Fibroblast of skin of right quadriceps (primary cell): ENCODE data around the gene KCNN1.
"Not testable (repeated sequence)": the region's sequence is repeated elsewhere in the genome, so short reads cannot be mapped to it uniquely, and the experiment has no call there.

Experiments used
- DNase-seq: peaks from one replicate; pipeline ENCODE4 v3.0.0-alpha.2; 2013

KCNN1 gene

DNA sequence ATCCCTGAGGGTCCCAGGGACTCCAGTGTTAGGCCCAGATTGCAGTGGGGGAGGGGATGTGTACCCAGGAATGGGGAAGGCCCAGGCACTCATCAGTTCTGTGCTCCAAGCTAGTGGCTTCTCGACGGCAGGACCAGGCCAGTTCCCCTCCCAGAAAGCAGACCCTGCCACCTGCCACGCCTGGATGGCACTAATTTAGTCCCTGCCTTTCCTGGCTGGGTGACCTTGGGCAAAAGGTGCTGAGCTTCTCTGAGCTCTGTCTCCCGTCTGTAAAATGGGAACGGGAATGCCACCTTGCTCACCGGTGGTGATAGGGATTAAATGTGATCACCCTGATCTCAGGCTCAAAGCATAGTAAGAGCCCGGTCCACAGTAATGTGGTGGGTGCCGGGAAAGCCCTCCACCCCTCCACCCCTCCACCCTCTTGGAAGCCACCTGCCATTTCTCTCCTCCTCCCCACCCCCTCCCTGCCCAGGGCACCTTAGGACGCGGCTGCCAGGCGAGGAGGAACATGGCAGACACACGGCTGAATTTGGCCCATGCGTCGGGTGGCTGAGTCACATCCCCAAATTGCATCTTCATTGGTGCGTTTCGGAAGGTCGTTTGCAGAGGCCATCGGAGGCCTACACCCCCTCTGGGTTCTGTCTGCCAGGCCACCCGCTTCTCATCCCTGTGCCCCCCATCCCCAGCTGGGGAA is 2.3 kb downstream of the KCNN1 start:
- no peak for DNase-seq

DNA sequence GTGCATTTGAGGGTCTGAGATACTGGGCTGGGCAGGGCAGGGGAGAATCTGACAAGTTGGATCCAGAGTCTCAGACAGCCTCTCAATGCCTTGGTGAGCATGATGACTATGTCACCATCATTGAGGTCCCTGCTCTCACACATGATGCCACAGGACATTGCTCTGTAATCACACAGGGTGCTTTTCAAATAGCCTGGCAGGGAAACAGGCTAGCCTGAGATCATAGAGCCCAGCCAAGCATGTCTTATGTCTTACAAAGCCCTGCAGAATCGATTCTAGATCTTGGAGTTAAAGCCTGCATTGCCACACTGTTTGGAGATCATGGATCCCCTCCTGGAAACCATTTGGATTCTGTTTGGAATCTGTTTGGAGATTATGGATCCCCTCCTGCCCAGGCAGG is 5.3 kb downstream of the KCNN1 start:
- DNase-seq = no peak

DNA sequence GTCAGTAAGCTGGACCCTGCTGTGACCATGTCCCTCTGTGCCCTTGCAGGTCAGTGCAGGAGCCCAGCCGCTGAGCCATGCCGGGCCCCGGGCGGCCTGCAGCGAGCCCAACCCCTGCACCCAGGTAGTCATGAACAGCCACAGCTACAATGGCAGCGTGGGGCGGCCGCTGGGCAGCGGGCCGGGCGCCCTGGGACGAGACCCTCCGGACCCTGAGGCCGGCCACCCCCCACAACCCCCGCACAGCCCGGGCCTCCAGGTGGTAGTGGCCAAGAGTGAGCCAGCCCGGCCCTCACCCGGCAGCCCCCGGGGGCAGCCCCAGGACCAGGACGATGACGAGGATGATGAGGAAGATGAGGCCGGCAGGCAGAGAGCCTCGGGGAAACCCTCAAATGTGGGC is 6.9 kb downstream of the KCNN1 start:
- DNase-seq = no peak

DNA sequence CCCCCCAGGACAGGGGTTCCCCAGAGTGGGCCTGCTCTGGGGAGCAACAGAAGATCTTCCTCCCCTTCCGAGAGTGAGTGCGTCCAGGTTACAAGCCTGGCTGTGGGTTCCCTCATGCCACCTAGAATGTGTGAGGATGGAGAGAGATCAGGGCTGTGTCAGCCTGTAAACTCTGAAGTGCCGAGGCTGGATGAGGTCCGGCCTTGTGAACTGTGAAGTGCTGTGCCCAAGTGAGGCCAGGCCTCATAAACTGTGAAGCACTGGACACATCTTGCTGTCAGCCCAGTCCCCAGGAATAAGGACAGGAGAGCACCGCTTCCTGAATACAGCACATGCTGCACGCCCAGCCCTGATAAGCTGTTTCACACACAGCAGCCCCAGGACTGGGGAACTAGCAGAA is 7.6 kb downstream of the KCNN1 start:
- DNase-seq = no peak

DNA sequence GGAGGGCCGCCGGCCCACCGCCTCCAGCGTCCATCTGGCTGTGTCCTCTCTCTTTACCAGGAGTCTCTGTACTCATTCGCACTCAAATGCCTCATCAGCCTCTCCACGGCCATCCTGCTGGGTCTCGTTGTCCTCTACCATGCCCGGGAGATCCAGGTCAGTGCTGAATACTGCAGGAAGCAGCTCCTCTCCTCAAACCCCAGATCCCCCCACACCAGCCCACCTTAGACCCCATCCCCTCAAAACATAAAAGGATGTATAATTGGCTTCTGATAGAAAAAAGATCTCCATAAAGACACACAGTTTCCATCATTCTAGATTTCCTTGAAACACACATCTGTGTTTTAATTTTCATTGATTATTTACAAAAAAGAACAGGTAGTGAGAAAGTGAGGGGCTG is 8.1 kb downstream of the KCNN1 start:
- no peak for DNase-seq

DNA sequence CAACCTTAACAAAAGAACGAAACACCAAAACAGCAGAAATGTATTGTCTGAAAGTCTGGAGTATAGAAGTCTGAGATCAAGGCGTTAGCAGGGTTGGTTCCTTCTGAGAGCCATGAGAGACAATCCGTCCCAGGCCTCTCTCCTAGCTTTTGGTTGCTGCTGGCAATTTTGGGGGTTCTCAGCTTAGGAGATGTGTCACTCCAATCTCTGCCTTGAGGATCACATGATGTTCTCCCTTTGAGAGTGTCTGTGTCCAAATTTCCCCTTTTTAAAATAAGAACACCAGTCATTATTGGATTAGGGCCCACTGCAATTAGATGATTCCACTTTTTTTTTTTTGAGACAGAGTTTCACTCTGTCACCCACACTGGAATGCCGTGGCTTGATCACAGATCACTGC is 10.1 kb downstream of the KCNN1 start:
- DNase-seq = no peak

DNA sequence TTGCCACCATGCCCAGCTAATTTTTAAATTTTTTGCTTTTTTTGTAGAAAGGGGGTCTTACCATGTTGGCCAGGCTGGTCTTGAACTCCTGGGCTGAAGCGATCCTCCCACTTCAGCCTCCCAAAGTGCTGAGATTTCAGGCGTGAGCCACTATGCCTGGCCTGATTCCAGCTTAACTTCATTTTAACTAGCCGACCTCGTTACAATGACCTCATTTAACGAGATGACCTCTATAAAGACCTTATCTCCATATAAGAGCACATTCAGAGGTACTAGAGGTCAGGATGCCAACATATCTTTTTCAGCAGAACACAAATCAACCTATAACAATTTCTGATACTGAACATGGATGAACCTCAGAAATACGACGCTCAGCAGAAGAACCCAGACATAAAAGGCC is 10.6 kb downstream of the KCNN1 start:
- DNase-seq = no peak

DNA sequence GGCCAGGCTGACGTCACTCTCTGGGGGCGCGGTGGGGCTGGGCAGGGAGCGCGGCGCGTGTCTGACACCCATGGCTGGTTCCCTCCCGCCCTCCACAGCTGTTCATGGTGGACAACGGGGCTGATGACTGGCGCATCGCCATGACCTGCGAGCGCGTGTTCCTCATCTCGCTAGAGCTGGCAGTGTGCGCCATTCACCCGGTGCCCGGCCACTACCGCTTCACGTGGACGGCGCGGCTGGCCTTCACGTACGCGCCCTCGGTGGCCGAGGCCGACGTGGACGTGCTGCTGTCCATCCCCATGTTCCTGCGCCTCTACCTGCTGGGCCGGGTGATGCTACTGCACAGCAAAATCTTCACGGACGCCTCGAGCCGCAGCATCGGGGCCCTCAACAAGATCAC is 14.7 kb downstream of the KCNN1 start:
- DNase-seq = no peak

DNA sequence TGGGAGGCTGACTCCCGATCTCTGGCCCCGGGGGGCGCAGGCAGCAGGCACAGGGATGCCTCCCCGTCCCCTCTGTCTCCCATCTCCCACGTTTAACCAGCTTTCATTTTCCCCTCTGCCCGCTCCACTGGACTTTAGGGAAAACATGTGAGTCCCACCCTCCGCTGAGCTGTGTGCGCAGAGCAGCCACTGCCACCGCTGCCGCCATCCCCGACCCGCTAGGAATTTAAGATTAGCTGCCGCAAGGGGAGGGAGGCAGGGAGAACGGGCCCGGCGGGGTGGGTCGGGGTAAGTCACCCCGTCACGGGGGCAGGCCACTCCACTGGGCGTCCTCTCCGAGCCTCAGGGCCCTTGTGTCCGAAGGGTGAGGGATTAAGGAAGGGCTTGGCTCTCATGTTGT is 15.5 kb downstream of the KCNN1 start:
- DNase-seq = no peak

DNA sequence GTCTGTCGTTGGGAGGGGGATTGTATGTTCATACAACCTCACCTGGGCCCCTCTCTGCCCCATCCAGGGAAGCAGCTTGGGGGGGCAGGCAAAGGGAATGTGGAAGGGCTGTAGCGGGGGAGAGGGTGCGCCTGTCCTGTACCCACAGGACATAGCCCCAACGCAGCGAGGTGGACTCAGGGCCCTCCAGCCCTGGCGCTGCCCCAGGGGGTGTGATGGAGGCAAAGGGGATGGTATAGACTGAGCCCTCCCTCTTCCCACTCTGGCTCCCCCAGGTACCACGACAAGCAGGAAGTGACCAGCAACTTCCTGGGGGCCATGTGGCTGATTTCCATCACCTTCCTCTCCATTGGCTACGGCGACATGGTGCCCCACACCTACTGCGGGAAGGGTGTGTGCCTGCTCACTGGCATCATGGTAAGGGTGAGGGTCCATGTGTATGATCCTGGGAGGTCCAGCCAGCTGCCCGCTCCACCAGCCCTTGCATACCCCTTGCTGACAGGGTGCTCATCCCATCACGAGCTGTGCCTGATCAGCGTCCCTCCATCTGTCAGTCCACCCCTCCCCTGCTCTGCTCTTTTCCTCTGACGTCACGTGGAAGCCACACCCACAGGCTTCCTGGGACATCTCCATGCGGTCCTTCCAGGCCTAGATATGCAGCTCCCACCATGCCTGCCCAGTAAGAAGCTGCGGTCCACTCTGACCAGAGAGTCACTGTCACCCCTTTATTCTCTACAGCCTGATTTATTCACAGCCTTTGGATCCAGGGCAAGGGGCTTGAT is 18.3 kb downstream of the KCNN1 start:
- no peak for DNase-seq

DNA sequence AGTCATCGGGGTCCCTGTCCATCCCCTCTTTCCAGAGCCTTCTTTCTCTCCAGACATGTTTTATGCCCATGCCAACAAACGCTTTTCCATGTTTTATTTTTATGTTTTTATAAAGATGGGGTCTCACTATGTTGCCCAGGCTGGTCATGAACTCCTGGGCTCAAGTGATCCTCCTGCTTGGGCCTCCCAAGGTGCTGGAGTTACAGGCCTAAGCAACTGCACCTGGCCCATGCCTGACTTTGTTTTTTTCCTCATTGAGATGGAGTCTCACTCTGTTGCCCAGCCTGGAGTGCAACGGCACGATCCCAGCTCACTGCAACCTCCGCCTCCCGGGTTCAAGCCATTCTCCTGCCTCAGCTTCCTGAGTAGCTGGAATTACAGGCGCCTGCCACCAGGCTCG is 19.7 kb downstream of the KCNN1 start:
- DNase-seq = not testable (repeated sequence)

DNA sequence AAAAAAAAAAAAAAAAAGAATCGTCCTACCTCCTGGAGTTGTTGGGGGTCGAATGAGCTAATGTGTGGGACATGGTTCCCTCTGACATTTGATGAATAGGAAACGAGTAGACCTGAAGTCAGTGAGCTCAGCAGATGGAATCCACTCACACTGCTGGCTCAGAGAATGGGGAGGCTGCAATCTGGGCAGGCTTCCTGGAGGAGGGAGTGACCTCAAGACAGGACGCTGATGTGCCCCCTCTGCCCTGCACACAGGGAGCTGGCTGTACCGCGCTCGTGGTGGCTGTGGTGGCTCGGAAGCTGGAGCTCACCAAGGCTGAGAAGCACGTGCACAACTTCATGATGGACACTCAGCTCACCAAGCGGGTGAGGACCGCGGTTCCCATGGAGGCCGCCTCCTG is 21.3 kb downstream of the KCNN1 start:
- no peak for DNase-seq

DNA sequence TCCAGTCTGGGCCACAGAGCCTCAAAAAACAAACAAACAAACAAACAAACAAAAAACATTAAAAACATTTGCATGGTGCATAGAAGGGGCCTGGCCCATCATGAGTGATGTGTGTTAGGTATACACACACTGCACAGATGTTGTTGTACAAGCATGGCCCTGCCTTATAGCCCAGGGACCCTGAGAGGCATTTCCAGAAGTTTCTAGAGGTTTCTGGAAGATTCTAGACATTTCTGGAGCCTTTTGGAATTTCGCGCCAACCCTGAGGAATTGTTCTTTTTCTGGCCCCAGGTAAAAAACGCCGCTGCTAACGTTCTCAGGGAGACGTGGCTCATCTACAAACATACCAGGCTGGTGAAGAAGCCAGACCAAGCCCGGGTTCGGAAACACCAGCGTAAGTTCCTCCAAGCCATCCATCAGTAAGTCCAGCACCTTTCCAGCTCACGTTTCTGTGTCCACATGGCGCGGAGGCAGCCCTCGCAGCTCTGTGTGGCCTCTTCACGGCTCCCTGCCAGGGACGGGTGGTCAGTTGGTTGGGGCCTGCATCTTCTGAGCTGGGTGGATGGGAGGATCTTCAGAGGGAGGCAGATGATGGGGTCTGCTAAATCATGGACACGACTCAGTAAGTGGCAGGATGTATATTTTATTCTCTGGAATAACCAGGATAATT is 22.7 kb downstream of the KCNN1 start:
- no peak for DNase-seq

DNA sequence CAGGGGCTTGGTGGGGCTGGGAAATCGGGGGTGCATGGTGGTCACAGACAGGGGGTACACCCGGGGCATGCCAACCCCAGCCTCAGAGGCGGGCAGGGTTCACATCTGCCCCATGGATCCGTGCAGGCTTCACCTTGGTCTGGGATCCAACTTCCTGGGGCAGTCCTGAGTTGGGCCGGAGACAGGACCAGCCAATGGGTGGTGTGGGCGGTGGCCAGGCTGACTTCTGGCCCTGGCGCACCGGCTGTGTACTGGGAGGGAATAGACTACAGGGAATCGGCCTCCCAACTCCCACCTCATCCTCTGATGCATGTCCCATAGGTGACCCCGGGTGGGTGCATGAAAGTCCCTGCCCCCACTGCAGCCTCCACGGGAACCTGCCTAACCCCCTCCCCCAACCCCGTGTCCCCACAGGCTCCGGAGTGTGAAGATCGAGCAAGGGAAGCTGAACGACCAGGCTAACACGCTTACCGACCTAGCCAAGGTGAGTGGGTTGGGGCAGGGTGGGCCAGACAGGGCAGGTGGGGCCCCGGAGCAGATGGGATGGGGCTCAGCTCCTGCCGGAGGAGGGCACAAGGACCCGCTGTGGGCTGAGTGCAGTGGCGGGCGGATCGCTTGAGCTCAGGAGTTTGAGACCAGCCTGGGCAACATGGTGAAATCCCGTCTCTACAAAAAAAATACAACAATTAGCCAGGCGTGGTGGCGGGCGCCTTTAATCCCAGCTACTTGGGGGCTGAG is 26.3 kb downstream of the KCNN1 start:
- no peak for DNase-seq

DNA sequence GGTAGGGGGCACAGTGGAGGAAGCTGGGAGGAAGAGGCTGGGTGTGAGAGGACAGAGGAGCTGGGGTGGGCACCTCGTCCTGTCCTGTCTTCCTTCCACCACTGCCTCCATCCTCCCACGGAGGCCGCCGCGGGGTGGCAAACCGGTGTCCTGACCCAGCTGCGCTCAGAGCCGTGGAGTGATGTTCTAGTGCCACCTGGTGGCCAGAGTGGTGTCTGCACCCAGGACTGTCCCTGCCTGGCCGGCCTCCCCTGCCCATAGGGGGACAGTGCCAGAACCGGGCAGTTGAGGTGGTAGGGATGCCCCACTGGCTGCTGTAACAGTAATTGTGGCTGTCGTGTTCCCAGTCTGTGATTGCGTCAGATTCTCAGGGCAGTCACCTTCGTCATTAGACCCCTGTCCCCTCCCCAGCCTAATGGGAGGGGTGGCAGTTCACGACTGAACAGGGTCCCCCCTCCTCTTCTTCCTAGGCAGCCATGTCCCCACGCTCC is 30.0 kb downstream of the KCNN1 start:
- peak; percentile 58 for DNase-seq

DNA sequence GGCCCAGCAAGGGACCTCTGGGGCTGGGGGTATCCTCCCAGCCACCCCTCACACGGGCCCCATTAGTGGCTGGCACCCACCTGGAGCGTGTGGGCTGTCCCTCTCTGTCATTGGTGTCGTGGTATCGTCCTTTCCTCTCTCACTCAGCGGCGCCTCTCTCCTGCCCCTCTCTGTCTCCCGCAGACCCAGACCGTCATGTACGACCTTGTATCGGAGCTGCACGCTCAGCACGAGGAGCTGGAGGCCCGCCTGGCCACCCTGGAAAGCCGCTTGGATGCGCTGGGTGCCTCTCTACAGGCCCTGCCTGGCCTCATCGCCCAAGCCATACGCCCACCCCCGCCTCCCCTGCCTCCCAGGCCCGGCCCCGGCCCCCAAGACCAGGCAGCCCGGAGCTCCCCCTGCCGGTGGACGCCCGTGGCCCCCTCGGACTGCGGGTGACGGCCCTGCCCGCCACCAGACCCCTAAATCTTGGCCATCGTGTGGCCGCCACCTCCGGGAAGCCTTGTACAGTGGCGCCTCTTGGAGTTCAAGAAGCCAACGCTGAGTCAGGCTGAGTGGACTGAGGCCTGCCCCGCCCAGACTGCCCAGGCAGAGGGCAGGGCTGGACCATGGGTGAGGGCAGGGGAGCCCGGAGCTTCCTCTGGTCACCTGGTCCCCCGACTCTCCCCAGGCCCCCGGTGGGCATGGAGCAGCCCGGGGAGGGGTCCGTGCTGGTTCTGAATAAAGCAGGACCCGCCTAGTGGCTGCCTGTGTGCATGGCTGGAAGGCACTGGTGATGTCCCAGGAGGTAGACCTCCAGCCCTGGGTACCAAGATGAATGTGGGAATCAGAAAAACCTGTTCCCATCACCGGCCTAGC is 31.3 kb downstream of the KCNN1 start:
- no peak for DNase-seq

DNA sequence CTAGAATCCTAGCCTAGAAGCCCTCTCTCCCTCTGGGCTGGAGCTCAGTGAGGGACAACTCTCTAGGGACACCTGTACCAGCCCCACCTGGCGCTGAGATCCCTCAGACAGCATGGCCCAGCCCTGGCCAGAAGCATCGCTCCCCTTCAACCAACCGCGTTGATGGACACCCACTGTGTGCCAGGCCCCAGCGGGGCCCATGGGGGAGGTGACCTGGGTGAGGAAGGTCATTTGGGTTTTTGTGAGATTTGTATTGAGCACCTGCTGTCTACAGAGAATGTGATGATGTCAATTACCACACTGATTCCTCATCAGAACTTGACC is 31.9 kb downstream of the KCNN1 start:
- no peak for DNase-seq

DNA sequence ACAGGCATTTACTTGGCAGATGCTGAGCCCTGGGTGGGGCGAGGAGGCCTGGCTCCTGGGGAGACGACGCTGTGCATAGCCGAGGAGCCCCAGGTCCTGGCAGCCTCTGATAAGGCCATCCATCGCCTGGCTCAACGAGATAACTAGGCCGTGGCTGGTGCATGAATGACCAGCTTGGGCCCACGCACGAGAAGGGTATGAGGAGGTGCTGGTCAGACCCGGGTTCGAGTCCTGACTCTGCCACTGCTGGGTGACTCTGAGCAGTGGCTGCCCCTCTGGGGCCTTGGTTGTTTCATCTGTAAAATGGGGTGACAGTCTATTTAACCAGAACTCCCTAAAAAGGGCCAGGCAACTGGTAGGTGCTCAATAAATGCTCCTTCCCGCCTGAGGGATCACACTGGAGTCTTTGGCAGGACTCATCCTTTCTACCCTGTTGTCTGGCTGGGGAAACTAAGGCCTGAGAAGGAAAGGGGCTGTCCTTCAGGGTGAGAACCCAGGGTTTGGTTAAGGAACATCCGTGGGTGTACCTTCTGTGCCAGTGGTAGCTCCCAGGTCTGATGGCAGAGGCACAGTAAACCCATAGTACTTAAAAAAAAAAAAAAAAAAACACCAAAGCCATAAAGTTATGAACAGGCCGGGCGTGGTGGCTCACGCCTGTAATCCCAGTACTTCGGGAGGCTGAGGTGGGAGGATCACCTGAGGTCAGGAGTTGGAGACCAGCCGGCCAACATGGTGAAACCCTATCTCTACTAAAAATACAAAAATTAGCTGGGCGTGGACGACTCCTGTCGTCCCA is 33.0 kb downstream of the KCNN1 start:
- no peak for DNase-seq

DNA sequence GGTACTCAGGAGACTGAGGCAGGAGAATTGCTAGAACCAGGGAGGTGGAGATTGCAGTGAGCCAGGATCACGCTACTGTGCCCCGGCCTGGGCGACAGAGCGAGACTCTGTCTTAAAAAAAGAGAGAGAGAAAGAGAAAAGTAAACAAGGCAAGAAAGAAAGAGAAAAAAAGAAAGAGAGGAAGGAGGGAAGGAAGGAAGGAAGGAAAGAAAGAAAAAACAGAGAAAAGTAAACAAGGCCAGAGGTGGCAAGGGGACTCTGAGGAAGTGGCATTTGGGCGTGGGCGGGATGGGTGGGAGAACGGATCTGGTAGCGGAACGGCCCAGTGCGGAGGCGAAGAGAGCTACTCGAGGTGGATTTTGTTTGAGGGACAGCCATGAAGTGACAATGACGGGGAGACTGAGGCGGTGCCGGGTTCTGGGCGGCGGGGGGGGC is 33.6 kb downstream of the KCNN1 start:
- DNase-seq = no peak

DNA sequence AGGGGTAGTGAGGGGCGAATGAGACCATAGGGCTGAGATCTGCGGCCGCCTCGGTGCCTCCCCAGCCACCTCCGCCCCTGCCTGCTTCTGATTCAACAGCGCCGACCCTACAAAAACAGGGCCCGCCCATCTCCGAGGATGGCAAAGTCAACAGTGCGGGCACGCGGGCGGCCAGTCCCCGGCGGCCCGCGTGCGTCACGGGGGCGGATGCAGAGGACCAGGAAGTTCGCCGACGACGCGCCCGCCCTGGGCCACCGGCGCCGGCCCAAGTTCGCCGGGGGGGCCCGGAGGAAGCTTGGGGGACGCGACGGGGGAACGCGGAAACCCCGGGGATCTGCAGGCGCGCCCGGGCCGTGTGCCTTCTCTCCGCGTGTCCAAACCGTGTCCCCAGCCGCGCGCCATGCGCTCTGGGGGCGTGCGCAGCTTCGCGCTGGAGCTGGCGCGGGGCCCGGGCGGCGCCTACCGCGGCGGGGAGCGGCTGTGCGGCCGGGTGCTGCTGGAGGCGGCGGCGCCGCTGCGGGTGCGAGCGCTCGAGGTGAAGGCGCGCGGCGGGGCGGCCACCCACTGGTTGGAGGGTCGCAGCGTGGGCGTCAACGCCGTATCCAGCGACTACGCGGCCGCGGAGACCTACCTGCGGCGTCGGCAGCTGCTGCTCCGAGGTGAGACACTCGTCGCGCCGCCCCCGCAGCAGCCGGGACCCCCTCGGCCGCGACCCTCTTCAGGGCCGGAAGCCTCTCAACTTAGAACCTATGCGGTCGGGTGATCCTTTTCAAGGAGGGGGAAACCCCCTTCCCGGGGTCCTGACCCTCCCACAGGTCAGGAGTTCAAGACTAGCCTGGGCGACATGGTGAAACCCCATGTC is 34.2 kb downstream of the KCNN1 start:
- peak; percentile 78 for DNase-seq
